Gastrocnemius medialis (tissue), 4 donors: ENCODE results near the gene FBXW9. TPM values are rescaled to one million over a fixed set of nuclear protein-coding genes. Genes with fewer than 3 reads are reported as not detected.

Experiments
- ATAC-seq, 2 donors: fragments of 150-250 bp; one replicate each; pipeline ENCODE4 v1.9.1; 2016
- DNase-seq, 2 donors: peaks; one replicate each; pipeline ENCODE4 v3.0.0-alpha.2; 2019
- H3K27ac ChIP-seq, 4 donors: fragments of 200-600 bp; sonication (generic); 1 replicate in 1 of 4; 2 replicates in 3 of 4; pipeline ENCODE4 v1.5.1; 2016 to 2018; ENCODE audit warnings: mild to moderate bottlenecking in 2 of 4, moderate library complexity in 1 of 4
- H3K27me3 ChIP-seq, 3 donors: fragments of 200-600 bp; sonication (generic) in 2 of 3; 1 replicate in 1 of 3; 2 replicates in 2 of 3; pipeline versions ENCODE4 v1.5.1 to v1.6.0; 2016 to 2019; ENCODE audit warnings: mild to moderate bottlenecking in 1 of 3, moderate library complexity in 1 of 3
- H3K36me3 ChIP-seq, 2 donors: fragments of 200-600 bp; sonication (generic) in 1 of 2; one replicate each; pipeline ENCODE4 v1.5.1; 2017 to 2018
- H3K4me1 ChIP-seq, 2 donors: fragments of 200-600 bp; sonication (generic) in 1 of 2; one replicate each; pipeline ENCODE4 v1.5.1; 2016 to 2017; ENCODE audit warnings: mild to moderate bottlenecking in 2 of 2
- H3K4me3 ChIP-seq, 4 donors: fragments of 200-600 bp; sonication (generic) in 3 of 4; 1 replicate in 1 of 4; 2 replicates in 3 of 4; pipeline ENCODE4 v1.5.1; 2016 to 2019; ENCODE audit warnings: mild to moderate bottlenecking in 2 of 4
- H3K9me3 ChIP-seq, 3 donors: fragments of 200-600 bp; sonication (generic) in 2 of 3; 1 replicate in 1 of 3; 2 replicates in 2 of 3; pipeline ENCODE4 v1.5.1; 2016 to 2019
- CTCF ChIP-seq, 5 experiments: fragments of 450-650 bp in 3 of 5; fragments of 200-600 bp in 2 of 5; sonication (generic) in 2 of 5; IDR thresholded peaks in 4 of 5; conservative IDR thresholded peaks in 1 of 5; 1 replicate in 4 of 5; 2 replicates in 1 of 5; pipeline ENCODE4 v1.5.1; 2016 to 2019; ENCODE audit warnings: antibody characterized with exemption in 5 of 5, mild to moderate bottlenecking in 3 of 5, moderate library complexity in 3 of 5
- POLR2A ChIP-seq, 2 donors: fragments of 450-650 bp; IDR thresholded peaks; one replicate each; pipeline ENCODE4 v1.6.1; 2017; ENCODE audit warnings: antibody characterized with exemption in 2 of 2, mild to moderate bottlenecking in 2 of 2, moderate library complexity in 2 of 2
- in situ Hi-C, 4 donors: fragments of 200-750 bp; cut with MboI; loops; one replicate each; pipeline versions ENCODE4 v1.15.0 to v1.8.0; 2017; ENCODE audit warnings: low sequenced_read_pairs in 4 of 4
- intact Hi-C: fragments of 100-400 bp; cut with DNase I; formaldehyde crosslinking; loops from one replicate; pipeline ENCODE4 v1.15.1; 2023; ENCODE audit warnings: low total_unique reads
- total RNA-seq, 4 donors: library from RNA; depleted of rRNA; stranded (reverse); fragments of >200 nt; gene quantifications; one replicate each; pipeline versions ENCODE4 v1.1.0 to v1.2.3, GENCODE V29; 2016

FBXW9 gene
- total RNA-seq, 4 donors from 2014 or later: 2.5 to 5.8 (median 3.3) TPM

DNA sequence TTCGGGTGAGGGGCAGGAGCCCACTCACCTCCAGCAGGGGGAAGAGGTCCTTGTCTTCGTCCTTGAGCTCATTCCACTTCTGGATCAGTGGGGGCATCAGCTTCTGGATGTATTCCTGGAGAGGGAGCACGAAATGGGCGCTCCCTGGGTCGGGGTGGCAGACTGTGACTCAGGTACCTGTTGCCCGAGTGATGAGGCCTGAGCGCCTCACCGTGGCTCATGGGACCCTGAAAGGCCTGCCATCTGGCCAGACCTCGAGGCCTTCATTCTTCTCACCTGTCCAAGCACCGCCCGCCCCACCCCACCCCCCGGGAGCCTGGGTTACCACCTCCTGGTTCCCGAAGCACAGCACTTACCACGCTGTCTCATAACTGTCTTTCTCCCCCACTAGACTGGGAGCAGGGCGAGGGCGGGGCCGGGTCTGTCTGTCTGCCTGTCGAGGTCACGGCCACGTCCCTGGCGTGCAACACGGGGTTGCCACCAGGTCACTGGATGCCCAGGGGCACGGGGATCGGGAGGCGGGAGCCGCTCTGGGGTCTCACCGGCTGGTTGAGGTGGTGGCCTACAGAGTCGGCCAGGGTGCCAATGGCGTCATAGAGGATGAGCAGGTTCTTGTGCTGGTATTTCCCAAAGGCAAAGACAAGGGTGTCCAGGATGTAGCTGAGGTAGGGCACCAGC is 9.4 kb upstream of the FBXW9 start:
- Histone ChIP-seq H3K4me3 (no peak overlapping the region), H3K27me3 (no peaks in the 10 kb centered on the region), H3K36me3 (peaks cover 0 to 97% of the 10 kb centered on the region in 2 donors), H3K9me3 (no peaks in the 10 kb centered on the region), H3K4me1 (no peaks in the 10 kb centered on the region), H3K27ac (no peak overlapping the region)
- no peak for ATAC-seq
- intact Hi-C loops: no loop called here
- in situ Hi-C loops: no loop called here
- TF ChIP-seq CTCF (IDR thresholded peaks at IDR 0.05 in 4 of 5, conservative IDR thresholded peaks at IDR 0.05 in 1 of 5) (no peak), POLR2A (IDR thresholded peaks at IDR 0.05) (no peak)
- no peak for DNase-seq

DNA sequence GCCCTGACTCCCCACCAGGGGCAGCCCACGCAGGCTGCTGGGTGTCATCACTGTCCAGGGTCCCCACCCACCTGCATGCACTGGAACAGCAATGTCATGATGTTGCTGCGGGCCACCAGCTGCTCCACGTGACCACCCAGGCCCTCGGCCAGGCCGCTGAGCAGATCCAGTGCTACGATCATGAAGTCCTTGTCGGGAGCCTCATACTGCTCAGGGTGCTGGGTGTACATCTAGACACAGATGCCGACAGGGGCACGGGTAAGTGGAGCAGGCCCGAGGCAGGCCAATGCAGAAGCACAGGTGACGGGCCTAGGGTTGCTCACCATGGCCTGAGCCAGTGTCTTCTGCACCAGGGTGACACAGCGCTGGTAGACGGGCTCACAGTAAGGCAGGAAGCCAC is 8.7 kb upstream of the FBXW9 start:
- Histone ChIP-seq H3K36me3 (peaks cover 0 to 97% of the 10 kb centered on the region in 2 donors), H3K9me3 (no peaks in the 10 kb centered on the region), H3K27ac (no peak overlapping the region), H3K27me3 (no peaks in the 10 kb centered on the region), H3K4me1 (no peaks in the 10 kb centered on the region), H3K4me3 (no peak overlapping the region)
- in situ Hi-C loops: no loop called here
- no peak for ATAC-seq
- TF ChIP-seq CTCF (IDR thresholded peaks at IDR 0.05 in 4 of 5, conservative IDR thresholded peaks at IDR 0.05 in 1 of 5) (no peak), POLR2A (IDR thresholded peaks at IDR 0.05) (no peak)
- no peak for DNase-seq
- intact Hi-C loops: no loop called here

GRCh38 chr19:12703046-12703445 is 6.6 kb upstream of the FBXW9 start:
- no peaks in the 10 kb centered on the region for H3K9me3 ChIP-seq
- no peak for TF ChIP-seq POLR2A (IDR thresholded peaks at IDR 0.05)
- TF ChIP-seq CTCF (IDR thresholded peaks at IDR 0.05 in 4 of 5, conservative IDR thresholded peaks at IDR 0.05 in 1 of 5): no peak
- H3K4me1 ChIP-seq: no peaks in the 10 kb centered on the region
- no peak overlapping the region for H3K27ac ChIP-seq
- ATAC-seq: no peak
- intact Hi-C loops: no loop called here
- no peak for DNase-seq
- no peak overlapping the region for H3K4me3 ChIP-seq
- peaks cover 0 to 82% of the 10 kb centered on the region in 2 donors for H3K36me3 ChIP-seq
- in situ Hi-C loops: no loop called here
- H3K27me3 ChIP-seq: no peaks in the 10 kb centered on the region

GRCh38 chr19:12701596-12702282 is 5.3 kb upstream of the FBXW9 start:
- Histone ChIP-seq H3K4me3 (no peak overlapping the region), H3K27ac (no peak overlapping the region), H3K9me3 (no peaks in the 10 kb centered on the region), H3K4me1 (peaks cover 0 to 6% of the 10 kb centered on the region in 2 donors), H3K36me3 (peaks cover 0 to 71% of the 10 kb centered on the region in 2 donors), H3K27me3 (no peaks in the 10 kb centered on the region)
- ATAC-seq (no peak), DNase-seq (no peak)
- TF ChIP-seq POLR2A (IDR thresholded peaks at IDR 0.05): no peak
- no peak for TF ChIP-seq CTCF (IDR thresholded peaks at IDR 0.05 in 4 of 5, conservative IDR thresholded peaks at IDR 0.05 in 1 of 5)
- in situ Hi-C loops (no loop called here), intact Hi-C loops (no loop called here)
